Panc1 (cell line): Measurements from ENCODE around the gene YES1. TPM values are rescaled to one million over a fixed set of nuclear protein-coding genes. Genes with fewer than 3 reads are reported as not detected.

Source experiments
- ATAC-seq: fragments of 200-7000 bp; cut with Tn5 transposase; 2 replicates; pipeline ENCODE4 v1.9.1; 2020; ENCODE audit warnings: mild to moderate bottlenecking, moderate library complexity
- BruUV-seq: library from RNA; stranded (reverse); fragments of 400-500 nt; replicated peaks from 2 replicates; lab custom pipeline; 2021; lab: Mats Ljungman, UMichigan
- CTCF ChIA-PET: fragments of 300-600 bp; sonication (Branson Sonifier 250); formaldehyde crosslinking; loops from one replicate; lab custom pipeline; 2022; ENCODE audit warnings: antibody characterized with exemption; lab: Charles Lee
- POLR2A ChIA-PET: fragments of 300-600 bp; sonication (Branson Sonifier 250); formaldehyde crosslinking; loops from one replicate; lab custom pipeline; 2022; ENCODE audit warnings: antibody characterized with exemption; lab: Charles Lee
- DNase-seq: peaks from one replicate; pipeline ENCODE4 v3.0.0-alpha.2; 2010; ENCODE audit warnings: low read depth, low spot score
- H3K27ac ChIP-seq: 2 replicates; pipeline ENCODE4 v1.5.1; 2011; ENCODE audit warnings: mild to moderate bottlenecking, low read length, inconsistent platforms
- H3K27me3 ChIP-seq: fragments of 200-500 bp; sonication (Bioruptor generic); 2 replicates; pipeline ENCODE4 v1.6.0; 2014; ENCODE audit warnings: low read length, inconsistent platforms; ENCODE audit not compliant: control insufficient read depth, insufficient read depth
- H3K36me3 ChIP-seq: fragments of 200-500 bp; sonication (Bioruptor generic); 2 replicates; pipeline ENCODE4 v1.5.1; 2014; ENCODE audit warnings: inconsistent platforms, mild to moderate bottlenecking, low read length, moderate library complexity; ENCODE audit not compliant: control insufficient read depth, insufficient read depth
- H3K4me1 ChIP-seq: 2 replicates; pipeline ENCODE4 v1.5.1; 2011; ENCODE audit warnings: inconsistent platforms, mild to moderate bottlenecking, low read length, moderate library complexity; ENCODE audit not compliant: control insufficient read depth, insufficient read depth
- H3K4me3 ChIP-seq, 2 experiments: 2 replicates each; pipeline ENCODE4 v1.5.1; 2011 to 2012; ENCODE audit warnings: low read depth in 2 of 2, low read length in 2 of 2, mild to moderate bottlenecking in 2 of 2, inconsistent platforms in 1 of 2, moderate library complexity in 1 of 2
- H3K9me3 ChIP-seq: fragments of 200-500 bp; sonication (Bioruptor generic); 2 replicates; pipeline ENCODE4 v1.5.1; 2014; ENCODE audit warnings: low read depth, mild to moderate bottlenecking, inconsistent platforms, low read length, moderate library complexity; ENCODE audit not compliant: control insufficient read depth, insufficient read depth
- POLR2AphosphoS5 ChIP-seq: IDR thresholded peaks from 2 replicates; pipeline ENCODE4 v1.6.1; 2012; ENCODE audit warnings: mild to moderate bottlenecking, low read depth, low read length, moderate library complexity
- SIN3A ChIP-seq: IDR thresholded peaks from 2 replicates; pipeline ENCODE4 v1.6.1; 2012; ENCODE audit warnings: low read depth, mild to moderate bottlenecking, low read length, moderate library complexity, borderline replicate concordance; ENCODE audit not compliant: insufficient read depth
- TCF7L2 ChIP-seq: IDR thresholded peaks from 2 replicates; pipeline ENCODE4 v1.6.1; 2011; ENCODE audit warnings: mild to moderate bottlenecking, low read depth, low read length, inconsistent platforms
- in situ Hi-C: cut with HindIII; loops from 2 replicates; pipeline ENCODE4 v1.10.0; 2016; ENCODE audit warnings: low sequenced_read_pairs, low pct_unique_long_range_greater_than_20kb
- intact Hi-C: fragments of 100-400 bp; cut with micrococcal nuclease; formaldehyde crosslinking; loops from one replicate; pipeline ENCODE4 v1.10.0; 2022; ENCODE audit not compliant: unreplicated experiment
- total RNA-seq: library from RNA; stranded (reverse); gene quantifications from one replicate; pipeline ENCODE4 v1.2.1, GENCODE V29; 2021; ENCODE audit not compliant: unreplicated experiment
- TF ChIP-seq, protein P1 (sequence below), 2 experiments: IDR thresholded peaks; 2 replicates each; pipeline ENCODE4 v1.6.1; 2011 to 2012; ENCODE audit warnings: low read depth in 2 of 2, control low read depth in 1 of 2, low read length in 1 of 2, mild to moderate bottlenecking in 1 of 2, moderate library complexity in 1 of 2; ENCODE audit not compliant: insufficient read depth in 1 of 2
- TF ChIP-seq, protein P2 (sequence below): fragments of 450-650 bp; IDR thresholded peaks from 2 replicates; pipeline ENCODE4 v1.5.1; 2017; ENCODE audit warnings: mild to moderate bottlenecking

Gene YES1
- total RNA-seq, 1 experiment from 2014 or later: 91.6 TPM

DNA sequence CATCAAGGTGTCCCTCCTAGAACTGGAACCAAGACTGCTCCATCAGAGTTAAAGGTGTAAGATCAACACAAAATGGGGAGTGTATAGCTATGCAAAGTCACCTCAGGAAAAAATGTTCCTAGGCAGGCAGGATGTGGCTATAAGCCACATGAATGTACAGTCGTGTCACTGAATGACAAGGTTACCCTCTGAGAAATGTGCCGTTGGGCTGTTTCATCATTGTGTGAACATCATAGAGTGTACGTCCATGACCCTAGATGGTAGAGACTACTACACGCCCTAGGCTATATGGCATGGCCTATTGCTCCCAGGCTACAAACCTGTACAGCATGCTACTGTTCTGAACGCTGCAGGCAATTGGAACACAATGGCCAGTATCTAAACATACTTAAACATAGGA is 130.1 kb downstream of the YES1 start:
- Histone ChIP-seq H3K4me3 (no peak overlapping the region), H3K27me3 (no peaks in the 10 kb centered on the region), H3K4me1 (no peaks in the 10 kb centered on the region), H3K36me3 (peaks cover 4% of the 10 kb centered on the region), H3K27ac (no peak overlapping the region), H3K9me3 (no peaks in the 10 kb centered on the region)
- intact Hi-C loops: no loop called here
- ChIA-PET CTCF (no interaction called here), POLR2A (no interaction called here)
- no TSS peak for BruUV-seq
- ATAC-seq (no peak), DNase-seq (no peak)
- in situ Hi-C loops: no loop called here
- TF ChIP-seq, protein P1, sequence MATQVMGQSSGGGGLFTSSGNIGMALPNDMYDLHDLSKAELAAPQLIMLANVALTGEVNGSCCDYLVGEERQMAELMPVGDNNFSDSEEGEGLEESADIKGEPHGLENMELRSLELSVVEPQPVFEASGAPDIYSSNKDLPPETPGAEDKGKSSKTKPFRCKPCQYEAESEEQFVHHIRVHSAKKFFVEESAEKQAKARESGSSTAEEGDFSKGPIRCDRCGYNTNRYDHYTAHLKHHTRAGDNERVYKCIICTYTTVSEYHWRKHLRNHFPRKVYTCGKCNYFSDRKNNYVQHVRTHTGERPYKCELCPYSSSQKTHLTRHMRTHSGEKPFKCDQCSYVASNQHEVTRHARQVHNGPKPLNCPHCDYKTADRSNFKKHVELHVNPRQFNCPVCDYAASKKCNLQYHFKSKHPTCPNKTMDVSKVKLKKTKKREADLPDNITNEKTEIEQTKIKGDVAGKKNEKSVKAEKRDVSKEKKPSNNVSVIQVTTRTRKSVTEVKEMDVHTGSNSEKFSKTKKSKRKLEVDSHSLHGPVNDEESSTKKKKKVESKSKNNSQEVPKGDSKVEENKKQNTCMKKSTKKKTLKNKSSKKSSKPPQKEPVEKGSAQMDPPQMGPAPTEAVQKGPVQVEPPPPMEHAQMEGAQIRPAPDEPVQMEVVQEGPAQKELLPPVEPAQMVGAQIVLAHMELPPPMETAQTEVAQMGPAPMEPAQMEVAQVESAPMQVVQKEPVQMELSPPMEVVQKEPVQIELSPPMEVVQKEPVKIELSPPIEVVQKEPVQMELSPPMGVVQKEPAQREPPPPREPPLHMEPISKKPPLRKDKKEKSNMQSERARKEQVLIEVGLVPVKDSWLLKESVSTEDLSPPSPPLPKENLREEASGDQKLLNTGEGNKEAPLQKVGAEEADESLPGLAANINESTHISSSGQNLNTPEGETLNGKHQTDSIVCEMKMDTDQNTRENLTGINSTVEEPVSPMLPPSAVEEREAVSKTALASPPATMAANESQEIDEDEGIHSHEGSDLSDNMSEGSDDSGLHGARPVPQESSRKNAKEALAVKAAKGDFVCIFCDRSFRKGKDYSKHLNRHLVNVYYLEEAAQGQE (IDR thresholded peaks at IDR 0.05; ENCODE audit: insufficient read depth in 1 of 2, low read depth in 2 of 2, low read length in 1 of 2): no peak
- TF ChIP-seq TCF7L2: no peak
- TF ChIP-seq, protein P2, sequence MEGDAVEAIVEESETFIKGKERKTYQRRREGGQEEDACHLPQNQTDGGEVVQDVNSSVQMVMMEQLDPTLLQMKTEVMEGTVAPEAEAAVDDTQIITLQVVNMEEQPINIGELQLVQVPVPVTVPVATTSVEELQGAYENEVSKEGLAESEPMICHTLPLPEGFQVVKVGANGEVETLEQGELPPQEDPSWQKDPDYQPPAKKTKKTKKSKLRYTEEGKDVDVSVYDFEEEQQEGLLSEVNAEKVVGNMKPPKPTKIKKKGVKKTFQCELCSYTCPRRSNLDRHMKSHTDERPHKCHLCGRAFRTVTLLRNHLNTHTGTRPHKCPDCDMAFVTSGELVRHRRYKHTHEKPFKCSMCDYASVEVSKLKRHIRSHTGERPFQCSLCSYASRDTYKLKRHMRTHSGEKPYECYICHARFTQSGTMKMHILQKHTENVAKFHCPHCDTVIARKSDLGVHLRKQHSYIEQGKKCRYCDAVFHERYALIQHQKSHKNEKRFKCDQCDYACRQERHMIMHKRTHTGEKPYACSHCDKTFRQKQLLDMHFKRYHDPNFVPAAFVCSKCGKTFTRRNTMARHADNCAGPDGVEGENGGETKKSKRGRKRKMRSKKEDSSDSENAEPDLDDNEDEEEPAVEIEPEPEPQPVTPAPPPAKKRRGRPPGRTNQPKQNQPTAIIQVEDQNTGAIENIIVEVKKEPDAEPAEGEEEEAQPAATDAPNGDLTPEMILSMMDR: no peak
- no peak for TF ChIP-seq SIN3A
- no peak for TF ChIP-seq POLR2AphosphoS5

DNA sequence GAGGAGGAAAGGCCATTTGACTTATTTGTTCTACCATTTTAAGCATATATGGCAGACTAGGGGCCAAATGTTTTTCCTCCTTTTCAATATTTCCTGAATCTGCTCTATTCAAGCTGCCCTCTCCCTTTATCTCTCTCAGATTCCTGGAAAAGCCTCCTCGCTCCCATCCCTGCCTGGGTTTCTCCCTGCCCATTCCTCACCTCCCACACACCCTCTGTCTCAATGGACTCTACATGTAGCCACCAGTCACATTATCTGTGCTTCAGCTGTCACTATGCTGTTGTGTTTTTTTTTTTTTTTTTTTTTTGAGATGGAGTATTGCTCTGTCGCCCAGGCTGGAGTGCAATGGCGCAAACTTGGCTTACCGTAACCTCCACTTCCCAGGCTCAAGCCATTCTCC is 131.7 kb downstream of the YES1 start:
- H3K9me3 ChIP-seq: no peaks in the 10 kb centered on the region
- H3K27me3 ChIP-seq: no peaks in the 10 kb centered on the region
- no peak overlapping the region for H3K4me3 ChIP-seq
- ChIA-PET POLR2A (no interaction called here), CTCF (no interaction called here)
- in situ Hi-C loops (no loop called here), intact Hi-C loops (no loop called here)
- no peak overlapping the region for H3K27ac ChIP-seq
- no peak for ATAC-seq
- BruUV-seq: no TSS peak
- TF ChIP-seq, protein P1 (IDR thresholded peaks at IDR 0.05; ENCODE audit: insufficient read depth in 1 of 2, low read depth in 2 of 2, low read length in 1 of 2): no peak
- TF ChIP-seq POLR2AphosphoS5 (no peak), TCF7L2 (no peak), SIN3A (no peak)
- TF ChIP-seq, protein P2: no peak
- H3K36me3 ChIP-seq: no peaks in the 10 kb centered on the region; the same call in none of the 2 replicates
- DNase-seq: no peak
- no peaks in the 10 kb centered on the region for H3K4me1 ChIP-seq
